ENCODE data around the gene MIGA2.

Gene MIGA2, protein sequence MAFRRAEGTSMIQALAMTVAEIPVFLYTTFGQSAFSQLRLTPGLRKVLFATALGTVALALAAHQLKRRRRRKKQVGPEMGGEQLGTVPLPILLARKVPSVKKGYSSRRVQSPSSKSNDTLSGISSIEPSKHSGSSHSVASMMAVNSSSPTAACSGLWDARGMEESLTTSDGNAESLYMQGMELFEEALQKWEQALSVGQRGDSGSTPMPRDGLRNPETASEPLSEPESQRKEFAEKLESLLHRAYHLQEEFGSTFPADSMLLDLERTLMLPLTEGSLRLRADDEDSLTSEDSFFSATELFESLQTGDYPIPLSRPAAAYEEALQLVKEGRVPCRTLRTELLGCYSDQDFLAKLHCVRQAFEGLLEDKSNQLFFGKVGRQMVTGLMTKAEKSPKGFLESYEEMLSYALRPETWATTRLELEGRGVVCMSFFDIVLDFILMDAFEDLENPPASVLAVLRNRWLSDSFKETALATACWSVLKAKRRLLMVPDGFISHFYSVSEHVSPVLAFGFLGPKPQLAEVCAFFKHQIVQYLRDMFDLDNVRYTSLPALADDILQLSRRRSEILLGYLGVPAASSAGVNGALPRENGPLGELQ

DNA sequence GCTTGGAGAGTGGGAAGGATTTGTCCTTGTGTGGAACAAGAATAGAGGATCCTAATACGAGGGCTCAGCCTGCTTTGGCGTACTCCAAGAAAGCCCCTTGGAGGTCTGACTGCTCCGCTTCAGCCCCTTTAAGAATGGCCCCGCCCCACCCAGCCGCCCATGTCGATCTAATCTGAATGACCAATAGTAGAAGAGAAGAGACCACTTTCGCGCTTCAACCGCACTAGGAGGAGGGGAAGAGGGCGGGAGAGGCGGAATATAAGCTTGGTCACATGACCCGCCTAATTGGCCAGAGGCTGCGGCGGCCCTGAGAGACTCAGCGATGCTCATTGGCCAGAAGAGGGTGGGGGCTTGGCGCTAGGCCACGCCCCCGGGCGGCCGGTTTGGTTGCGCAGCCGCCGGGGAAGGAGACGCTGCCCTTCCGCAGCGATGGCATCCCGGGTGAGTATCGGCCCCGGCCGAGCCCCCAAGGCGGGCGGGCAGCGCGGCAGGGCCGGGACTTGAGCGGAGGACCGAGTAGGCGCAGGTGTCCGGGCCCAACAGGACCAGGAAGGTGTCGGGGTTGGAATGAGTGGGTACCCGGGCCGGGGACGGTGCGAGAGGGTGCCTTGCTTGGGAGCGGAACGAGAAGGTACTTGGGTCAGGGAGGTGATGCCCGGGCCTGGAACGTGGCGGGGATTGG is at the start of gene MIGA2:
MIGA2 (plus strand) TSS at position 386 of the 682 bp plus-strand sequence. CDS start 3,969 bp downstream, outside the sequence.
- peak; percentile 94 for DNase-seq (ENCODE audit: low read depth, low spot score)
- Histone ChIP-seq H3K4me3 (ENCODE audit: low read length) (peak within 1 kb of the TSS; percentile 98), H3K36me3 (ENCODE audit: control insufficient read depth, insufficient read depth, low read length) (no peaks in the 10 kb centered on the region), H3K9me3 (ENCODE audit: control insufficient read depth, insufficient read depth, low read length) (no peaks in the 10 kb centered on the region), H3K27ac (ENCODE audit: low read length) (no peak within 1 kb of the TSS), H3K4me1 (ENCODE audit: control insufficient read depth, insufficient read depth, low read length) (0 out of 2 replicates have a peak, but pooled peaks cover 3% of the 10 kb centered on the region), H3K27me3 (ENCODE audit: control insufficient read depth, insufficient read depth, low read length) (no peaks in the 10 kb centered on the region)
- no CpG with 5 or more reads among the region's 49 CpGs for WGBS (ENCODE audit: insufficient coverage, insufficient read length)

- Histone ChIP-seq H3K4me1 (ENCODE audit: control insufficient read depth, insufficient read depth, low read length) (no peaks in the 10 kb centered on the region), H3K27ac (ENCODE audit: low read length) (no peak overlapping the region), H3K4me3 (ENCODE audit: low read length) (no peak overlapping the region), H3K36me3 (ENCODE audit: control insufficient read depth, insufficient read depth, low read length) (peaks cover 20% of the 10 kb centered on the region; the same call in 1 of the 2 replicates), H3K9me3 (ENCODE audit: control insufficient read depth, insufficient read depth, low read length) (no peaks in the 10 kb centered on the region), H3K27me3 (ENCODE audit: control insufficient read depth, insufficient read depth, low read length) (no peaks in the 10 kb centered on the region)
- no peak for DNase-seq (ENCODE audit: low read depth, low spot score)
- no CpG with 5 or more reads among the region's 5 CpGs for WGBS (ENCODE audit: insufficient coverage, insufficient read length)
Observed at GRCh38 chr9:128986671-128987070, 49.8 kb upstream of the MIGA2 start.

- no peak for DNase-seq (ENCODE audit: low read depth, low spot score)
- peaks cover 15% of the 10 kb centered on the region; the same call in 1 of the 2 replicates for H3K36me3 ChIP-seq (ENCODE audit: control insufficient read depth, insufficient read depth, low read length)
- H3K4me3 ChIP-seq (ENCODE audit: low read length), result no peak overlapping the region
- H3K4me1 ChIP-seq (ENCODE audit: control insufficient read depth, insufficient read depth, low read length), result no peaks in the 10 kb centered on the region
- H3K27me3 ChIP-seq (ENCODE audit: control insufficient read depth, insufficient read depth, low read length), result no peaks in the 10 kb centered on the region
- H3K27ac ChIP-seq (ENCODE audit: low read length), result no peak overlapping the region
- no peaks in the 10 kb centered on the region for H3K9me3 ChIP-seq (ENCODE audit: control insufficient read depth, insufficient read depth, low read length)
- WGBS (ENCODE audit: insufficient coverage, insufficient read length), result no CpG with 5 or more reads among the region's 5 CpGs
Observed at GRCh38 chr9:128987805-128988204, 48.6 kb upstream of the MIGA2 start.

DNA sequence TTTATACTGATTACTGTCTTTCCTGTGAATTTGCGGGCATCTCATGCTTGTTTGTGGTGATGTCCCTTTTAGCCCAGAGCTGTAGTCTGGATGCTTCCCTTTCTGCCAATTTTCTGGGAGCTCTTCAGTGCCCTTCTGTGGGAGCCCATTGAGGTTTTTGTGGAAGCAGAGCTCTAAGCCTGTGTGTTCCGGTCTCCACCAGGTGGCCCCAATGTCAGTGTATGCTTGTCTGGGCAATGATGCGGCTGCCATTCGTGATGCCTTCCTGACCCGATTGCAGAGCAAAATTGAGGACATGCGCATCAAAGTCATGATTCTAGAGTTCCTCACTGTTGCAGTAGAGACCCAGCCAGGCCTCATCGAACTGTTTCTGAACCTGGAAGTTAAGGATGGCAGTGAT is 43.4 kb upstream of the MIGA2 start:
- Histone ChIP-seq H3K27me3 (ENCODE audit: control insufficient read depth, insufficient read depth, low read length) (no peaks in the 10 kb centered on the region), H3K4me1 (ENCODE audit: control insufficient read depth, insufficient read depth, low read length) (no peaks in the 10 kb centered on the region), H3K9me3 (ENCODE audit: control insufficient read depth, insufficient read depth, low read length) (no peaks in the 10 kb centered on the region), H3K36me3 (ENCODE audit: control insufficient read depth, insufficient read depth, low read length) (peaks cover 25% of the 10 kb centered on the region; the same call in 1 of the 2 replicates), H3K4me3 (ENCODE audit: low read length) (no peak overlapping the region), H3K27ac (ENCODE audit: low read length) (no peak overlapping the region)
- WGBS (ENCODE audit: insufficient coverage, insufficient read length), result no CpG with 5 or more reads among the region's 7 CpGs
- DNase-seq (ENCODE audit: low read depth, low spot score), result no peak

DNA sequence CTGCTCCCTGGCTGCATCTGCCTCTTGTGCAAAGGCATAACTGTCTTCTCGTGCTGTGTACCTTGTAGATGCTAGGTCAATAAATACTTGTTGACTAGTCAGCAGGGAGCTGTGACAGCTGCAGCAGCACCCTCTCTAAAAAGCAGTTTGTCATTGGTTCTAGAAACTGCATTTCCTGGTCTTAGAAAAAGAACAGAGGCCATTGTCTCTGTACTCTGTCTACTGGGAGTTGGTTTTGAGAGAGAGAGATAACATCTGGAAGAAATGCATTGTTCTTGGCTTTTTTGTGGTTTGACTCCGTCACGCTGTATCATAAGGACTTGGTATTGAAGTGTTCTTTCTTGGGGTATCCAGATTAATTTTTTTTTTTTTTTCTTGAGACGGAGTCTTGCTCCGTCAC is 40.6 kb upstream of the MIGA2 start:
- no peaks in the 10 kb centered on the region for H3K4me1 ChIP-seq (ENCODE audit: control insufficient read depth, insufficient read depth, low read length)
- no peaks in the 10 kb centered on the region for H3K9me3 ChIP-seq (ENCODE audit: control insufficient read depth, insufficient read depth, low read length)
- H3K27ac ChIP-seq (ENCODE audit: low read length), result no peak overlapping the region
- H3K36me3 ChIP-seq (ENCODE audit: control insufficient read depth, insufficient read depth, low read length), result peaks cover 34% of the 10 kb centered on the region
- H3K4me3 ChIP-seq (ENCODE audit: low read length), result no peak overlapping the region
- H3K27me3 ChIP-seq (ENCODE audit: control insufficient read depth, insufficient read depth, low read length), result no peaks in the 10 kb centered on the region
- DNase-seq (ENCODE audit: low read depth, low spot score), result no peak
- WGBS (ENCODE audit: insufficient coverage, insufficient read length), result no CpG with 5 or more reads among the region's 5 CpGs

DNA sequence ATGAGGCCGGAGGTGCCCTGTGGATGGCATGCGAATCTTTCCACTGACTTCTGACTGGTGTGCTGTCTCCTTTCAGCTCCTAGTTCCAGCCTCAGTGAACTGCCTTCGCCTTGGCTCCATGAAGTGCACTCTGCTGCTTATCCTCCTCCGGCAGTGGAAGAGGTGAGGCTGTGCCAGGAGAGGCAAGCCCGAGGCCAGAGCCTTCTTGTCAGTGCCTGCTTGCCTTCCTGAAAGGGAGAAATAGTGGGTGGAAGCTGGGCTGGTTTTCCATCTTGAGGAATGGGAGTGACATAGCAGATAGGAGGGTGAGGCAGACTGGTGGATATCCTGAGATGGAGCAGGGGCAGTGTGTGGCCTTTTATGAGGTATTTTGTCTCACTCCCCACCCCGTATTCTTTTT is 38.0 kb upstream of the MIGA2 start:
- Histone ChIP-seq H3K4me3 (ENCODE audit: low read length) (no peak overlapping the region), H3K36me3 (ENCODE audit: control insufficient read depth, insufficient read depth, low read length) (peaks cover 51% of the 10 kb centered on the region), H3K27me3 (ENCODE audit: control insufficient read depth, insufficient read depth, low read length) (no peaks in the 10 kb centered on the region), H3K27ac (ENCODE audit: low read length) (no peak overlapping the region), H3K9me3 (ENCODE audit: control insufficient read depth, insufficient read depth, low read length) (no peaks in the 10 kb centered on the region), H3K4me1 (ENCODE audit: control insufficient read depth, insufficient read depth, low read length) (no peaks in the 10 kb centered on the region)
- no CpG with 5 or more reads among the region's 6 CpGs for WGBS (ENCODE audit: insufficient coverage, insufficient read length)
- no peak for DNase-seq (ENCODE audit: low read depth, low spot score)

DNA sequence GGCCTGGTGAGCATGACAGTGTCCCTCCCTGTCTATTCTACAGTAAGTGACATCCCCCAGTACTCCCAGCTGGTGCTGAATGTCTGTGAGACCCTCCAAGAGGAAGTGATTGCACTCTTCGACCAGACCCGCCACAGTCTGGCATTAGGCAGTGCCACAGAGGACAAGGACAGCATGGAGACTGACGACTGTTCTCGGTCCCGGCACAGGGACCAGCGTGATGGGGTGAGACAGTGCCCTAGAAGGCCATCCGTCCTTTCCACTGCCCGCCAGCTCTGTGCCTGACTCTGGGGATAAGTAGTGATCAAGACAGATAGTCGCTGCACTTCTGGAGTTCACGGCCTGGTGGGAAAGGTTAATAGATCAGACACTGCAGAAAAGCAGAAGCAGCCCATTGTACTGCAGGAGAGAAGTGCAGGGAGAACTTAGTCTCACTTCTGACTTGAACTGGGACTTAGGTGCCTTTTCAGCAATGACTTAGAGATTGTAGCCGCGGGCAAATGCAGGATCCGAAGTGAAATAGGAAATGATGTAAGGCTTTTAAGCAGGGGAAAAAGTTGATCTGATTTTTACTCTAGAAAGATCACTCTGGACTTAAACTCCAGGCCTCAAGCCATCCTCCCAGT is 36.7 kb upstream of the MIGA2 start:
- Histone ChIP-seq H3K27ac (ENCODE audit: low read length) (no peak overlapping the region), H3K36me3 (ENCODE audit: control insufficient read depth, insufficient read depth, low read length) (peaks cover 50% of the 10 kb centered on the region), H3K9me3 (ENCODE audit: control insufficient read depth, insufficient read depth, low read length) (no peaks in the 10 kb centered on the region), H3K27me3 (ENCODE audit: control insufficient read depth, insufficient read depth, low read length) (no peaks in the 10 kb centered on the region), H3K4me3 (ENCODE audit: low read length) (no peak overlapping the region), H3K4me1 (ENCODE audit: control insufficient read depth, insufficient read depth, low read length) (no peaks in the 10 kb centered on the region)
- no CpG with 5 or more reads among the region's 13 CpGs for whole genome bisulfite sequencing (ENCODE audit: insufficient coverage, insufficient read length)
- DNase-seq (ENCODE audit: low read depth, low spot score), result no peak

DNA sequence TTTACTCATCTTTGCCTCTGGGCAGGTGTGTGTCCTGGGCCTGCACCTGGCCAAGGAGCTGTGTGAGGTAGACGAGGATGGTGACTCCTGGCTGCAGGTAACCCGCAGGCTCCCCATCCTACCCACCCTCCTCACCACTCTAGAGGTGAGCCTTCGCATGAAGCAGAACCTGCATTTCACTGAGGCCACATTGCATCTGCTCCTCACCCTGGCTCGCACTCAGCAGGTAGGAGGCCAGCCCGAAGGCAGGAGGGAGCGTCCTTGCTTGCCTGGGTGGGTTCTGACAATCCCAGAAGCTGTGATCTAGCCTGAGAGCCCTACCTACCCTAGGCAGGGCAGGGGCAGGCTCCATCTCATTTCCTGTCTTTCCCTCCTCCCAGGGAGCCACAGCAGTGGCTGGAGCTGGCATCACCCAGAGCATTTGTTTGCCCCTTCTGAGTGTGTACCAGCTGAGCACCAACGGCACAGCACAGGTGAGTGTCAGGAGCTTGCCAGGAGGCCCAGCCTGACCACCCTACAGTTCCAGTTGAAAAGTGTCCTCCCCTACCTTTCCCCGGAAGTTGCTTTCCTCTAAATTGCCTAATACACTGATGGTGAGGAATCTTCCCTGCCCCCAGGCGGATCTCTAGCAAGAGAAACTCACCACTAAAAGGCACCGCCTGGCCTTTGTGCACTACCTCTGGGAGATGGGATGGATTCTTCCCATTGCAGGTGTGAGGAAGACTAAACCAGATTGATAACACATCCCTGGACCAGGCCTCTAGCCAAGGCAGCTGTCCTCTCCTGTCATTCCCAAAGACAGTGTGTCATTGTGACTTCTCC is 34.7 kb upstream of the MIGA2 start:
- Histone ChIP-seq H3K27me3 (ENCODE audit: control insufficient read depth, insufficient read depth, low read length) (no peaks in the 10 kb centered on the region), H3K4me1 (ENCODE audit: control insufficient read depth, insufficient read depth, low read length) (no peaks in the 10 kb centered on the region), H3K36me3 (ENCODE audit: control insufficient read depth, insufficient read depth, low read length) (peaks cover 49% of the 10 kb centered on the region), H3K4me3 (ENCODE audit: low read length) (no peak overlapping the region), H3K27ac (ENCODE audit: low read length) (no peak overlapping the region), H3K9me3 (ENCODE audit: control insufficient read depth, insufficient read depth, low read length) (no peaks in the 10 kb centered on the region)
- DNase-seq (ENCODE audit: low read depth, low spot score), result no peak
- WGBS (ENCODE audit: insufficient coverage, insufficient read length), result no CpG with 5 or more reads among the region's 10 CpGs

DNA sequence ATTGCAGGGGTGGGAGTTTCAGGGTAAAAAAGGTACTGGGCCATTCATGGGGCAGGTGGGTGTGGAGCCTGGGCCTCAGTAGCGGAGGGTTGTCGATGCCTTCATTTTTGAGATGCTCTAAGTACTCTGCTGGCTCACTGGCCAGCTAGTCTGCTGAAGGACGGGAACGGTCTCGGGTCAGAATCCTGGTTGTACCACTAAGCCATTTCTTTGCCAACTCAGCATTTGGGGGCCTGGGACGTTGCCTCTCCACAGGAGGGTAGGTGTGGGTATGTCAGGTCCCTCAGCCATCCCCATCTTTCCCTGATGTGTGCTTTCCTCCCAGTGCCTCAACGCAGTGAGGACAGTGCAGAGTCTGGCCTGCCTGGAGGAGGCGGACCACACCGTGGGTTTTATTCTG is 33.4 kb upstream of the MIGA2 start:
- DNase-seq (ENCODE audit: low read depth, low spot score), result no peak
- no CpG with 5 or more reads among the region's 9 CpGs for WGBS (ENCODE audit: insufficient coverage, insufficient read length)
- H3K27ac ChIP-seq (ENCODE audit: low read length), result no peak overlapping the region
- H3K4me1 ChIP-seq (ENCODE audit: control insufficient read depth, insufficient read depth, low read length), result no peaks in the 10 kb centered on the region
- H3K9me3 ChIP-seq (ENCODE audit: control insufficient read depth, insufficient read depth, low read length), result no peaks in the 10 kb centered on the region
- H3K4me3 ChIP-seq (ENCODE audit: low read length), result no peak overlapping the region
- H3K36me3 ChIP-seq (ENCODE audit: control insufficient read depth, insufficient read depth, low read length), result peaks cover 45% of the 10 kb centered on the region
- no peaks in the 10 kb centered on the region for H3K27me3 ChIP-seq (ENCODE audit: control insufficient read depth, insufficient read depth, low read length)
